Stomach smooth muscle (tissue), 2 donors: ENCODE results near the gene ZNF549.
"Not testable (repeated sequence)": the region's sequence is repeated elsewhere in the genome, so short reads cannot be mapped to it uniquely, and the experiment has no call there.

ENCODE experiments used
- H3K27ac ChIP-seq: one replicate; pipeline ENCODE4 v1.7.0; 2013; ENCODE audit warnings: mild to moderate bottlenecking, low read length, inconsistent platforms
- H3K27me3 ChIP-seq, 2 donors: one replicate each; pipeline ENCODE4 v1.7.0; 2013; ENCODE audit warnings: low read length in 2 of 2; ENCODE audit not compliant: insufficient read depth in 2 of 2, control insufficient read depth in 1 of 2
- H3K36me3 ChIP-seq, 2 donors: one replicate each; pipeline ENCODE4 v1.7.0; 2013; ENCODE audit warnings: low read length in 2 of 2; ENCODE audit not compliant: control insufficient read depth in 2 of 2, insufficient read depth in 2 of 2
- H3K4me1 ChIP-seq: one replicate; pipeline ENCODE4 v1.7.0; 2013; ENCODE audit warnings: low read length; ENCODE audit not compliant: control insufficient read depth, insufficient read depth
- H3K4me3 ChIP-seq, 2 donors: one replicate each; pipeline ENCODE4 v1.7.0; 2013; ENCODE audit warnings: low read length in 2 of 2
- H3K9ac ChIP-seq, 2 donors: one replicate each; pipeline ENCODE4 v1.7.0; 2013; ENCODE audit warnings: low read length in 2 of 2, mild to moderate bottlenecking in 1 of 2
- H3K9me3 ChIP-seq, 2 donors: one replicate each; pipeline ENCODE4 v1.7.0; 2013; ENCODE audit warnings: low read length in 2 of 2; ENCODE audit not compliant: control insufficient read depth in 2 of 2
- donor health status: healthy.
- donor health status: Pancreatic carcinoma.

Gene ZNF549

GRCh38 chr19:57518021-57518420 lies 9.1 kb upstream of the ZNF549 start:
- H3K9me3 ChIP-seq, result peaks cover 17 to 18% of the 10 kb centered on the region in 2 donors
- peaks cover 30 to 32% of the 10 kb centered on the region in 2 donors for H3K36me3 ChIP-seq
- not testable (repeated sequence) for H3K4me1 ChIP-seq, H3K27me3 ChIP-seq, H3K9ac ChIP-seq, H3K27ac ChIP-seq, H3K4me3 ChIP-seq

GRCh38 chr19:57537953-57538547 lies 10.9 kb downstream of the ZNF549 start:
- Histone ChIP-seq H3K4me1 (no peaks in the 10 kb centered on the region), H3K36me3 (peaks cover 71 to 76% of the 10 kb centered on the region in 2 donors), H3K9me3 (peaks cover 70 to 82% of the 10 kb centered on the region in 2 donors), H3K27ac (no peak overlapping the region), H3K4me3 (peak overlapping the region; percentile 3 to 45), H3K27me3 (no peaks in the 10 kb centered on the region), H3K9ac (no peak overlapping the region)

GRCh38 chr19:57546513-57546912 lies 19.4 kb downstream of the ZNF549 start:
- H3K27ac ChIP-seq, result no peak overlapping the region
- peaks cover 56 to 72% of the 10 kb centered on the region in 2 donors for H3K9me3 ChIP-seq
- H3K4me3 ChIP-seq, result peak overlapping the region in 1 of 2 donors; percentile 49
- peaks cover 67 to 74% of the 10 kb centered on the region in 2 donors for H3K36me3 ChIP-seq
- H3K27me3 ChIP-seq, result no peaks in the 10 kb centered on the region
- no peak overlapping the region for H3K9ac ChIP-seq
- no peaks in the 10 kb centered on the region for H3K4me1 ChIP-seq

- Histone ChIP-seq H3K9ac (no peak overlapping the region), H3K36me3 (peaks cover 71 to 80% of the 10 kb centered on the region in 2 donors), H3K27me3 (no peaks in the 10 kb centered on the region), H3K4me1 (no peaks in the 10 kb centered on the region), H3K9me3 (peaks cover 37 to 51% of the 10 kb centered on the region in 2 donors), H3K4me3 (no peak overlapping the region), H3K27ac (no peak overlapping the region)
These were observed 25.3 kb downstream of the ZNF549 start for GRCh38 chr19:57552432-57552831.

GRCh38 chr19:57557659-57558058 lies 30.5 kb downstream of the ZNF549 start:
- H3K4me3 ChIP-seq, result peak overlapping the region in 1 of 2 donors; percentile 98
- no peaks in the 10 kb centered on the region for H3K27me3 ChIP-seq
- no peak overlapping the region for H3K9ac ChIP-seq
- peaks cover 31 to 34% of the 10 kb centered on the region in 2 donors for H3K36me3 ChIP-seq
- peaks cover 8 to 18% of the 10 kb centered on the region in 2 donors for H3K9me3 ChIP-seq
- H3K4me1 ChIP-seq, result peaks cover 17% of the 10 kb centered on the region
- no peak overlapping the region for H3K27ac ChIP-seq

GRCh38 chr19:57558525-57558924 lies 31.4 kb downstream of the ZNF549 start:
- H3K27ac ChIP-seq, result no peak overlapping the region

GRCh38 chr19:57559008-57559403 lies 31.9 kb downstream of the ZNF549 start:
- Histone ChIP-seq H3K4me1 (peaks cover 17% of the 10 kb centered on the region), H3K4me3 (peak overlapping the region; percentile 69 to 98), H3K36me3 (peaks cover 18 to 25% of the 10 kb centered on the region in 2 donors), H3K9me3 (peaks cover 4 to 14% of the 10 kb centered on the region in 2 donors), H3K9ac (peak overlapping the region; percentile 53 to 85), H3K27me3 (no peaks in the 10 kb centered on the region), H3K27ac (no peak overlapping the region)

More at GRCh38 chr19:57558525-57558924, 31.4 kb downstream of the ZNF549 start:
- Histone ChIP-seq H3K36me3 (peaks cover 23 to 28% of the 10 kb centered on the region in 2 donors), H3K9me3 (peaks cover 4 to 12% of the 10 kb centered on the region in 2 donors), H3K4me3 (peak overlapping the region; percentile 69 to 98), H3K27me3 (no peaks in the 10 kb centered on the region), H3K4me1 (peaks cover 17% of the 10 kb centered on the region), H3K9ac (peak overlapping the region; percentile 53 to 85)

- Histone ChIP-seq H3K9ac (peak within 1 kb of the TSS; percentile 53 to 85), H3K27ac (peak within 1 kb of the TSS; percentile 18), H3K36me3 (peaks cover 13 to 20% of the 10 kb centered on the region in 2 donors), H3K4me1 (peaks cover 17% of the 10 kb centered on the region), H3K4me3 (peak within 1 kb of the TSS; percentile 69 to 98), H3K9me3 (peaks cover 2 to 9% of the 10 kb centered on the region in 2 donors), H3K27me3 (no peaks in the 10 kb centered on the region)
These were observed 32.4 kb downstream of the ZNF549 start, which contains the start of gene ZNF550 for GRCh38 chr19:57559404-57560025. Gene ZNF550, minus strand, starts transcription at chr19:57559863. Its CDS starts 181 bp downstream, at chr19:57559682.

- Histone ChIP-seq H3K4me1 (peaks cover 17% of the 10 kb centered on the region), H3K9me3 (peaks cover 0 to 7% of the 10 kb centered on the region in 2 donors), H3K27me3 (no peaks in the 10 kb centered on the region), H3K27ac (peak overlapping the region; percentile 18), H3K4me3 (peak overlapping the region; percentile 69 to 98), H3K9ac (peak overlapping the region; percentile 53 to 85), H3K36me3 (peaks cover 10 to 15% of the 10 kb centered on the region in 2 donors)
These were observed 32.9 kb downstream of the ZNF549 start for GRCh38 chr19:57560049-57560491.

- H3K27ac ChIP-seq, result no peak overlapping the region
- H3K27me3 ChIP-seq, result no peaks in the 10 kb centered on the region
- peaks cover 13% of the 10 kb centered on the region for H3K4me1 ChIP-seq
- H3K4me3 ChIP-seq, result no peak overlapping the region
- no peak overlapping the region for H3K9ac ChIP-seq
- H3K9me3 ChIP-seq, result peaks cover 20 to 32% of the 10 kb centered on the region in 2 donors
- no peaks in the 10 kb centered on the region for H3K36me3 ChIP-seq
These were observed 36.4 kb downstream of the ZNF549 start for GRCh38 chr19:57563547-57563946.
